WTC11 (cell line): Measurements from ENCODE around the gene RASSF9. TPM values are rescaled to one million over a fixed set of nuclear protein-coding genes. Genes with fewer than 3 reads are reported as not detected.
A peak's percentile ranks its signal among the peaks of the same experiment; 100 is the strongest.

Experiments
- ATAC-seq: fragments of 200-7000 bp; cut with Tn5 transposase; 2 replicates; pipeline ENCODE4 v1.10.0; 2021; ENCODE audit warnings: mild to moderate bottlenecking, moderate library complexity
- CTCF ChIA-PET: fragments of 300-600 bp; sonication (Branson Sonifier 250); formaldehyde crosslinking; loops from one replicate; lab custom pipeline; 2021; ENCODE audit warnings: antibody characterized with exemption; lab: Charles Lee
- POLR2A ChIA-PET: fragments of 350-600 bp; sonication (Branson Sonifier 250); formaldehyde crosslinking; loops from one replicate; lab custom pipeline; 2021; ENCODE audit warnings: antibody characterized with exemption; lab: Charles Lee
- DNase-seq: peaks from one replicate; pipeline ENCODE4 v3.0.0; 2021; ENCODE audit warnings: low spot score
- H3K27ac Mint-ChIP-seq: 2 replicates; pipeline ENCODE4 v1.8.0; 2021; ENCODE audit warnings: mixed read lengths
- H3K27me3 Mint-ChIP-seq: 2 replicates; pipeline ENCODE4 v1.8.0; 2021; ENCODE audit warnings: low read depth, mild to moderate bottlenecking, moderate library complexity, mixed read lengths
- H3K36me3 Mint-ChIP-seq: 2 replicates; pipeline ENCODE4 v1.8.0; 2021; ENCODE audit warnings: mixed read lengths
- H3K4me1 Mint-ChIP-seq: 2 replicates; pipeline ENCODE4 v1.8.0; 2022; ENCODE audit warnings: mixed read lengths
- H3K4me3 Mint-ChIP-seq: 2 replicates; pipeline ENCODE4 v1.8.0; 2021; ENCODE audit warnings: mild to moderate bottlenecking, moderate library complexity, mixed read lengths
- H3K9me3 Mint-ChIP-seq: 2 replicates; pipeline ENCODE4 v1.8.0; 2021; ENCODE audit warnings: mixed read lengths
- ATF6 ChIP-seq: sonication (generic); formaldehyde crosslinking; IDR thresholded peaks from 2 replicates; pipeline ENCODE4 v1.8.1; 2023; ENCODE audit warnings: mild to moderate bottlenecking, missing genetic modification reagents
- CBFB ChIP-seq: sonication (generic); formaldehyde crosslinking; IDR thresholded peaks from 2 replicates; pipeline ENCODE4 v1.8.1; 2022; ENCODE audit warnings: mild to moderate bottlenecking, low read depth, missing genetic modification reagents
- E2F4 ChIP-seq: sonication (generic); formaldehyde crosslinking; IDR thresholded peaks from 2 replicates; pipeline ENCODE4 v1.8.1; 2022; ENCODE audit warnings: low read depth, mild to moderate bottlenecking, moderate library complexity, missing genetic modification reagents, borderline replicate concordance
- ESRRA ChIP-seq: sonication (generic); formaldehyde crosslinking; IDR thresholded peaks from 2 replicates; pipeline ENCODE4 v1.8.1; 2022; ENCODE audit warnings: mild to moderate bottlenecking, missing genetic modification reagents, borderline replicate concordance
- ETV6 ChIP-seq: sonication (generic); formaldehyde crosslinking; IDR thresholded peaks from 2 replicates; pipeline ENCODE4 v1.8.1; 2022; ENCODE audit warnings: mild to moderate bottlenecking, missing genetic modification reagents
- GABPB1 ChIP-seq: sonication (generic); formaldehyde crosslinking; IDR thresholded peaks from 2 replicates; pipeline ENCODE4 v1.8.1; 2023; ENCODE audit warnings: mild to moderate bottlenecking, missing genetic modification reagents
- GTF2I ChIP-seq: fragments of 250-450 bp; sonication (Bioruptor Pico); conservative IDR thresholded peaks from 2 replicates; pipeline ENCODE4 v1.4.0; 2021; ENCODE audit warnings: mild to moderate bottlenecking
- HMGA2 ChIP-seq: fragments of 250-450 bp; sonication (Bioruptor Pico); IDR thresholded peaks from 2 replicates; pipeline ENCODE4 v1.4.0; 2021; ENCODE audit warnings: mild to moderate bottlenecking, moderate library complexity
- HMGXB4 ChIP-seq: sonication (generic); formaldehyde crosslinking; IDR thresholded peaks from 2 replicates; pipeline ENCODE4 v1.8.1; 2023; ENCODE audit warnings: mild to moderate bottlenecking, moderate library complexity, missing genetic modification reagents
- IRF2 ChIP-seq: sonication (generic); formaldehyde crosslinking; IDR thresholded peaks from 2 replicates; pipeline ENCODE4 v1.8.0; 2022; ENCODE audit warnings: low read depth, missing genetic modification reagents, borderline replicate concordance
- JAZF1 ChIP-seq: fragments of 250-450 bp; sonication (Bioruptor Pico); IDR thresholded peaks from 2 replicates; pipeline ENCODE4 v1.9.0; 2021; ENCODE audit warnings: moderate library complexity, mild to moderate bottlenecking, inconsistent platforms
- JUN ChIP-seq: sonication (generic); formaldehyde crosslinking; IDR thresholded peaks from 2 replicates; pipeline ENCODE4 v1.8.0; 2023; ENCODE audit warnings: mild to moderate bottlenecking, missing genetic modification reagents
- KAT7 ChIP-seq: sonication (generic); formaldehyde crosslinking; IDR thresholded peaks from 2 replicates; pipeline ENCODE4 v1.8.1; 2023; ENCODE audit warnings: missing genetic modification reagents, mild to moderate bottlenecking, borderline replicate concordance
- NFATC4 ChIP-seq: fragments of 250-450 bp; sonication (Bioruptor Pico); IDR thresholded peaks from 2 replicates; pipeline ENCODE4 v1.9.0; 2021; ENCODE audit warnings: mild to moderate bottlenecking
- RELA ChIP-seq: sonication (generic); formaldehyde crosslinking; IDR thresholded peaks from 2 replicates; pipeline ENCODE4 v1.8.1; 2022; ENCODE audit warnings: missing genetic modification reagents, mild to moderate bottlenecking, borderline replicate concordance
- SMAD3 ChIP-seq: sonication (generic); formaldehyde crosslinking; IDR thresholded peaks from 2 replicates; pipeline ENCODE4 v1.8.0; 2022; ENCODE audit warnings: missing genetic modification reagents, mild to moderate bottlenecking, borderline replicate concordance
- TEAD1 ChIP-seq: sonication (generic); formaldehyde crosslinking; IDR thresholded peaks from 2 replicates; pipeline ENCODE4 v1.8.0; 2022; ENCODE audit warnings: mild to moderate bottlenecking, missing genetic modification reagents
- USF1 ChIP-seq: sonication (generic); formaldehyde crosslinking; IDR thresholded peaks from 2 replicates; pipeline ENCODE4 v1.8.0; 2022; ENCODE audit warnings: mild to moderate bottlenecking, missing genetic modification reagents
- USF2 ChIP-seq: sonication (generic); formaldehyde crosslinking; IDR thresholded peaks from 2 replicates; pipeline ENCODE4 v1.8.1; 2023; ENCODE audit warnings: mild to moderate bottlenecking, missing genetic modification reagents, moderate library complexity
- ZBTB21 ChIP-seq: sonication (generic); formaldehyde crosslinking; IDR thresholded peaks from 2 replicates; pipeline ENCODE4 v1.8.1; 2023; ENCODE audit warnings: mild to moderate bottlenecking, missing genetic modification reagents, borderline replicate concordance
- ZNF121 ChIP-seq: sonication (generic); formaldehyde crosslinking; IDR thresholded peaks from 2 replicates; pipeline ENCODE4 v1.8.0; 2023; ENCODE audit warnings: missing genetic modification reagents
- ZNF317 ChIP-seq: sonication (generic); formaldehyde crosslinking; IDR thresholded peaks from 2 replicates; pipeline ENCODE4 v1.8.1; 2023; ENCODE audit warnings: low read depth, mild to moderate bottlenecking, moderate library complexity, missing genetic modification reagents, borderline replicate concordance
- ZNF423 ChIP-seq: fragments of 250-450 bp; sonication (Bioruptor Pico); IDR thresholded peaks from 2 replicates; pipeline ENCODE4 v2.1.2; 2022; ENCODE audit warnings: mild to moderate bottlenecking, moderate library complexity
- ZSCAN18 ChIP-seq: fragments of 250-450 bp; sonication (Bioruptor Pico); IDR thresholded peaks from 2 replicates; pipeline ENCODE4 v2.1.2; 2022; ENCODE audit warnings: mild to moderate bottlenecking, moderate library complexity
- total RNA-seq: library from RNA; stranded (reverse); gene quantifications from 3 replicates; pipeline ENCODE4 v1.2.3, GENCODE V29; 2021

Gene RASSF9
- total RNA-seq, 1 experiment from 2014 or later = 0.33 TPM

- TF ChIP-seq HMGXB4 (CRISPR knock-in tag) (no peak), JAZF1 (no peak), TEAD1 (CRISPR knock-in tag) (no peak), GABPB1 (CRISPR knock-in tag) (no peak), ETV6 (CRISPR knock-in tag) (no peak), USF1 (CRISPR knock-in tag) (no peak), SMAD3 (CRISPR knock-in tag) (no peak), HMGA2 (CRISPR knock-in tag) (no peak), IRF2 (CRISPR knock-in tag) (no peak)
Observed at GRCh38 chr12:85865890-85866289, 29.7 kb upstream of the RASSF9 start (continued).

GRCh38 chr12:85856966-85857365 lies 20.8 kb upstream of the RASSF9 start:
- DNase-seq = no peak
- POLR2A ChIA-PET = no interaction called here
- Mint-ChIP-seq H3K36me3 (peaks cover 15% of the 10 kb centered on the region), H3K4me1 (no peaks in the 10 kb centered on the region), H3K4me3 (no peak overlapping the region), H3K27ac (no peak overlapping the region), H3K9me3 (peaks cover 20% of the 10 kb centered on the region), H3K27me3 (peaks cover 7% of the 10 kb centered on the region)
- TF ChIP-seq ZNF423 = no peak
- ATAC-seq = no peak
- CTCF ChIA-PET = interaction anchor here (1.1 kb wide), 1 partner anchor 11 kb away, joined by 6 read pairs; no protein-coding TSS in a partner anchor

GRCh38 chr12:85855305-85855704 lies 19.1 kb upstream of the RASSF9 start:
- TF ChIP-seq GTF2I = no peak
- TF ChIP-seq, all 79 proteins: peak for 0
- POLR2A ChIA-PET = no interaction called here
- Mint-ChIP-seq H3K27me3 (peaks cover 7% of the 10 kb centered on the region), H3K36me3 (peaks cover 10% of the 10 kb centered on the region), H3K4me1 (no peaks in the 10 kb centered on the region), H3K27ac (no peak overlapping the region), H3K4me3 (no peak overlapping the region), H3K9me3 (peaks cover 24% of the 10 kb centered on the region)
- CTCF ChIA-PET = interaction anchor here (0.8 kb wide), 1 partner anchor 12 kb away, joined by 3 read pairs; no protein-coding TSS in a partner anchor
- ATAC-seq = no peak
- DNase-seq = no peak

GRCh38 chr12:85849344-85849743 lies 13.1 kb upstream of the RASSF9 start:
- Mint-ChIP-seq H3K4me1 (peaks cover 47% of the 10 kb centered on the region), H3K4me3 (peak overlapping the region; percentile 1), H3K9me3 (peaks cover 9% of the 10 kb centered on the region), H3K36me3 (no peaks in the 10 kb centered on the region), H3K27me3 (no peaks in the 10 kb centered on the region; the same call in 1 of the 2 replicates), H3K27ac (peak overlapping the region; percentile 47; the same call in 1 of the 2 replicates)
- ChIA-PET CTCF (no interaction called here), POLR2A (no interaction called here)
- DNase-seq = no peak
- peak; percentile 88 for ATAC-seq
- TF ChIP-seq NFATC4 (CRISPR knock-in tag) (no peak), ZNF121 (no peak), ZSCAN18 (no peak), USF2 (no peak), RELA (CRISPR knock-in tag) (no peak), CBFB (CRISPR knock-in tag) (no peak), ZNF317 (CRISPR knock-in tag) (no peak), E2F4 (CRISPR knock-in tag) (no peak), ZBTB21 (CRISPR knock-in tag) (no peak), KAT7 (CRISPR knock-in tag) (no peak), ATF6 (CRISPR knock-in tag) (no peak), JUN (CRISPR knock-in tag) (no peak), ESRRA (CRISPR knock-in tag) (no peak), GABPB1 (CRISPR knock-in tag) (no peak)
